GM12878 (cell line): Measurements from ENCODE around the gene UCN2. TPM values are rescaled to one million over a fixed set of nuclear protein-coding genes. Genes with fewer than 3 reads are reported as not detected.

ENCODE experiments used
- ATAC-seq: fragments of 200-7000 bp; cut with Tn5 transposase; 3 replicates; pipeline ENCODE4 v1.9.1; 2020; ENCODE audit warnings: mild to moderate bottlenecking, moderate library complexity
- BruUV-seq: library from RNA; stranded (reverse); fragments of 400-500 nt; replicated peaks from 2 replicates; lab custom pipeline; 2021; lab: Mats Ljungman, UMichigan
- CTCF ChIA-PET: fragments of 300-600 bp; sonication (Branson Sonifier 250); formaldehyde crosslinking; extraction: SDS; loops from one replicate; lab custom pipeline; 2021; ENCODE audit warnings: inconsistent platforms; lab: Yijun Ruan, JAX
- POLR2A ChIA-PET: fragments of 350-600 bp; formaldehyde crosslinking; extraction: SDS; loops from one replicate; lab custom pipeline; 2021; ENCODE audit warnings: inconsistent platforms; lab: Charles Lee
- RAD21 ChIA-PET: fragments of 300-600 bp; sonication (Branson Sonifier 250); formaldehyde crosslinking; loops from one replicate; lab custom pipeline; 2023; ENCODE audit warnings: antibody characterized with exemption; ENCODE audit not compliant: unreplicated experiment; lab: Charles Lee
- SMC1A ChIA-PET: fragments of 300-600 bp; sonication (Branson Sonifier 250); formaldehyde crosslinking; loops from one replicate; lab custom pipeline; 2023; ENCODE audit not compliant: unreplicated experiment, uncharacterized antibody; lab: Charles Lee
- DNase-seq: peaks from one replicate; pipeline ENCODE4 v3.0.0-alpha.2; 2011; ENCODE audit warnings: low read depth, low spot score
- FAIRE-seq: peaks from 3 replicates; lab custom pipeline; 2011; peaks lifted over from hg19 to GRCh38; lab: Jason Lieb, UNC
- H2AFZ ChIP-seq: 2 replicates; pipeline ENCODE4 v1.6.0; 2011; ENCODE audit warnings: low read depth, low read length, control low read depth; ENCODE audit not compliant: control insufficient read depth
- H3K27ac ChIP-seq: 2 replicates; pipeline ENCODE4 v1.5.1; 2011; ENCODE audit warnings: control low read depth; ENCODE audit not compliant: control insufficient read depth, insufficient read depth
- H3K27me3 ChIP-seq, 2 experiments: replicated peaks in 1 of 2; 2 replicates each; pipeline versions ENCODE4 v1.6.0 to v1.6.1; 2011; ENCODE audit warnings: low read length in 1 of 2; ENCODE audit not compliant: control insufficient read depth in 2 of 2, insufficient read depth in 2 of 2
- H3K36me3 ChIP-seq, 2 experiments: 2 replicates each; pipeline ENCODE4 v1.5.1; 2011; ENCODE audit warnings: low read length in 1 of 2; ENCODE audit not compliant: control insufficient read depth in 2 of 2, insufficient read depth in 2 of 2
- H3K4me1 ChIP-seq: 2 replicates; pipeline ENCODE4 v1.6.1; 2011; ENCODE audit warnings: mild to moderate bottlenecking, low read length, moderate library complexity, mixed read lengths; ENCODE audit not compliant: control insufficient read depth, insufficient read depth
- H3K4me2 ChIP-seq: 2 replicates; pipeline ENCODE4 v1.6.0; 2011; ENCODE audit warnings: control low read depth; ENCODE audit not compliant: control insufficient read depth, insufficient read depth
- H3K4me3 ChIP-seq: fragments of 200-600 bp; sonication (generic); 2 replicates; pipeline ENCODE4 v1.5.1; 2016
- H3K79me2 ChIP-seq: 2 replicates; pipeline ENCODE4 v1.6.0; 2011; ENCODE audit warnings: low read length; ENCODE audit not compliant: control insufficient read depth, insufficient read depth
- H3K9ac ChIP-seq: 2 replicates; pipeline ENCODE4 v1.8.0; 2011; ENCODE audit warnings: low read length, control low read depth, mixed read lengths; ENCODE audit not compliant: control insufficient read depth, insufficient read depth
- H3K9me3 ChIP-seq: replicated peaks from 3 replicates; pipeline ENCODE4 v1.5.1; 2011; ENCODE audit warnings: mild to moderate bottlenecking, low read length; ENCODE audit not compliant: control insufficient read depth, insufficient read depth
- H4K20me1 ChIP-seq: 2 replicates; pipeline ENCODE4 v1.6.0; 2011; ENCODE audit not compliant: control insufficient read depth, insufficient read depth
- FOXM1 ChIP-seq: IDR thresholded peaks from 2 replicates; pipeline ENCODE4 v1.6.1; 2012; ENCODE audit warnings: low read depth, mild to moderate bottlenecking, inconsistent platforms, low read length, moderate library complexity
- MEF2B ChIP-seq: fragments of 450-650 bp; IDR thresholded peaks from 2 replicates; pipeline ENCODE4 v1.6.1; 2018; ENCODE audit warnings: mild to moderate bottlenecking, moderate library complexity; ENCODE audit not compliant: partially characterized antibody, poor library complexity, severe bottlenecking
- NFYA ChIP-seq: IDR thresholded peaks from 2 replicates; pipeline ENCODE4 v1.6.1; 2011; ENCODE audit warnings: low read depth, mild to moderate bottlenecking, low read length, improper control_type of control experiment, borderline replicate concordance
- WGBS: methylation state at CpG from one replicate; pipeline ENCODE4 v1.1.6; 2016; ENCODE audit warnings: low lambda C conversion rate; ENCODE audit not compliant: insufficient replicate concordance, insufficient coverage; ENCODE audit errors: missing lambda C conversion rate; 5-methylcytosine and 5-hydroxymethylcytosine counted together
- in situ Hi-C: fragments of 300-500 bp; cut with MboI; formaldehyde crosslinking; loops from 9 replicates; pipeline ENCODE4 v1.14.3; 2018; ENCODE audit warnings: mixed read lengths
- intact Hi-C: fragments of 100-400 bp; cut with micrococcal nuclease; formaldehyde crosslinking; loops from one replicate; pipeline ENCODE4 v1.14.2; 2022; ENCODE audit not compliant: unreplicated experiment
- polyA plus RNA-seq, 11 experiments: library from polyadenylated mRNA; depleted of rRNA in 4 of 11; unstranded in 6 of 11; stranded (reverse) in 5 of 11; fragments of >200 nt; fragmentation: Nextera tagmentation in 4 of 11; fragmentation: Illumina TruSeq in 1 of 11; extraction: Ambion mirVana in 4 of 11; extraction: Trizol in 1 of 11; gene quantifications; 1 replicate in 1 of 11; 2 replicates in 10 of 11; pipeline versions ENCODE4 v1.2.1 to v1.2.3, GENCODE V29; 2011 to 2016; ENCODE audit warnings: inconsistent platforms in 2 of 11, missing spikeins in 2 of 11, low read depth in 1 of 11
- total RNA-seq, 4 experiments: library from RNA; depleted of rRNA in 3 of 4; stranded (reverse); fragments of >200 nt in 3 of 4; fragmentation: Illumina TruSeq in 1 of 4; extraction: Trizol in 1 of 4; gene quantifications; 2 replicates each; pipeline versions ENCODE4 v1.2.1 to v1.2.3, GENCODE V29; 2013 to 2021
- TF ChIP-seq, protein P1 (sequence below): IDR thresholded peaks from 2 replicates; pipeline ENCODE4 v1.6.1; 2012; ENCODE audit warnings: low read length, inconsistent platforms

The UCN2 gene
- total and polyA plus RNA-seq, 10 of the 15 experiments (the other 5 are each of a cell fraction or from before 2014, with no cell fraction given), result 0.05 TPM; not detected in 9

DNA sequence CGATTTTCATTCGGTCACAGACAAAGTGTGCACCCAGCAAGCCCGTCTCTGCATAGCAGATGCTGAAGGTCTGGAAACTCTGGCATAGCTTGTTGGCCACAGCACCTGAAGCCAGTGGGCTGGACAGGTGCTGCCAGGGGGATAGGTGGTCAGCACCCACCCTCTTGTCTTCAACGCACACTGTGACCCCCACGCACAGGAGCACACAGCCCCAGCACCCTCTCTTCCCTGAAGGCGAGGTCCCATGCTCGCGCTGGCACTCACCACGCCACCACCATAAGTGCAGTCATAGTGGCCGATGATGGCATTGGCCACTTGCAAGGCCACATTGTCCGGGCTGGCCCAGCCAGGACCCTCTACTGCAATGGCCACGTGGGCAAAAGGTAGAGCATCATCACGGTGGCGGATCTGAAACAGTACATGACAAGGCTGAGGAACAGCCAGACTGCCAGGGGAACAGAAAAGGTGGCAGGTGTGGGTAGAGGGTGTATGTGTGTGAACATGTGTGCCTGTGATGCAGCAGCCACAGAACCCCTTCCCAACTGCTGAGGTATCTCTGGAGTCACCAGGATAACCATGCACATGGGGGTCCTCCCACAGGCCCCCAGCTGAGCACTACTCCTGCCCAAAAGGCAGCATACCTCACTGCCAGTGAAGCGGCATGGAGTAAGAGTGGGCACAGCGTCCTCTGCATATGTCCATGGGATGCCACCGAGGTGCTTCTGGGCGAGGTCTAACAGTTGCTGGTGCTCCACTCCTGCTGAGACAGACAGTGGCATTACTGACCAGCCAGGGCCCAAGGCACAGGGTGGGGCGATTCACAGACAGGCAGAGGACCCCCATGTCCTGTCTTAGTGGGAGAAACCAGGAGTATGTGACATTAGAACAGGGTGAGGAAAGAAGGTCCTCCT is 37.4 kb upstream of the UCN2 start:
- Histone ChIP-seq H3K9ac (no peak overlapping the region), H2AFZ (no peak overlapping the region), H3K27me3 (no peaks in the 10 kb centered on the region), H4K20me1 (peaks cover 4% of the 10 kb centered on the region; the same call in 1 of the 2 replicates), H3K4me3 (no peak overlapping the region), H3K4me2 (no peak overlapping the region), H3K79me2 (no peaks in the 10 kb centered on the region), H3K9me3 (no peaks in the 10 kb centered on the region), H3K36me3 (peaks cover 40 to 50% of the 10 kb centered on the region in 2 experiments), H3K27ac (no peak overlapping the region), H3K4me1 (no peaks in the 10 kb centered on the region; the same call in 1 of the 2 replicates)
- TF ChIP-seq MEF2B (no peak), FOXM1 (no peak), NFYA (no peak)
- TF ChIP-seq, protein P1, sequence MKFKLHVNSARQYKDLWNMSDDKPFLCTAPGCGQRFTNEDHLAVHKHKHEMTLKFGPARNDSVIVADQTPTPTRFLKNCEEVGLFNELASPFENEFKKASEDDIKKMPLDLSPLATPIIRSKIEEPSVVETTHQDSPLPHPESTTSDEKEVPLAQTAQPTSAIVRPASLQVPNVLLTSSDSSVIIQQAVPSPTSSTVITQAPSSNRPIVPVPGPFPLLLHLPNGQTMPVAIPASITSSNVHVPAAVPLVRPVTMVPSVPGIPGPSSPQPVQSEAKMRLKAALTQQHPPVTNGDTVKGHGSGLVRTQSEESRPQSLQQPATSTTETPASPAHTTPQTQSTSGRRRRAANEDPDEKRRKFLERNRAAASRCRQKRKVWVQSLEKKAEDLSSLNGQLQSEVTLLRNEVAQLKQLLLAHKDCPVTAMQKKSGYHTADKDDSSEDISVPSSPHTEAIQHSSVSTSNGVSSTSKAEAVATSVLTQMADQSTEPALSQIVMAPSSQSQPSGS, result no peak
- no TSS peak for BruUV-seq
- 94% methylated on average over 19 of the region's 19 CpGs for WGBS
- CTCF ChIA-PET, result no interaction called here
- ATAC-seq, result no peak
- DNase-seq, result no peak
- FAIRE-seq, result no peak
- intact Hi-C loops, result no loop called here
- SMC1A ChIA-PET, result no interaction called here
- RAD21 ChIA-PET, result no interaction called here
- in situ Hi-C loops, result no loop called here
- POLR2A ChIA-PET, result no interaction called here
